GM21723 (cell line): ENCODE results near the gene GALNT4.

ENCODE experiments used
- ATAC-seq: cut with Tn5 transposase; IDR thresholded peaks from one replicate; pipeline ENCODE4 v1.9.1; 2021; ENCODE audit warnings: mild to moderate bottlenecking, moderate library complexity; ENCODE audit not compliant: unreplicated experiment

GALNT4 gene

DNA sequence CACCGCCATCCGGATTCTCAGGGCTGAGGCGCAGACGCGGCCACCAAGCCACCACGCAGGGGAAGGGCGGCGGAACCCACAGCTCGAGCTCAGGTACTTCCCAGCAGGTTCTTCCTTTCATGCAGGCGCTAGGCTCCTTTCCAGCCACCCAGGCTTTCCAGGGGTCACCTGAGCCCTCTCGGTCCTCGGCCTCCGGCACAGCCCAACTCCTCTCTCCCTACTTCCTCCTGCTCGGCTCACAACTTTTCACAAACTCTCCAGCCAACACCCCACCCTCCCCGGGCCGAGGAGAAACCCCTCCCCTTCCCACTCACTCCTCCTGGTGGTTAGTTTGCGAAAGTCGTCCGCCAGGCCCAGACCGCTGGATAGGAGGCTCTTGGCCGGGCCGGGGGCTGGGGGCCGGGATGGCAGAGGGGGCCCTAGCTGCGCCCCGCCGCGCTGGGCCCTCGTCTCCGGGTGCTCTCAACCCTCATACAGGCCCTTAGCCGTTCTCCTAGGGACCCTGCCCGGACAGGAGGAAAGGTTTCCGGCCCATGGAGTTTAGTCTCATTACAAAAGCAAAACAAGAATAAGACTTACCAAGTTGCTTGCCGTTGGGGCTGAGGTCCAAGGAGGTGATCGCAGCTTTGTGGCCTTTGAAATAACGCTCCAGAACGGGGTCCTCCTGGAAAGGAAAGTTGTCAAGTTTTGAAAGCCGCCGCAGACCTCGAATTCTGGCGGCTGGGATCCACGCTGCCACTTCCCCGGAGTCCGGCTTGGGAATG is at the start of gene GALNT4:
Gene GALNT4, minus strand, starts transcription at position 256 of the 764 bp plus-strand sequence. Its CDS starts 247 bp downstream, at position 9.
- peak; percentile 75 for ATAC-seq

DNA sequence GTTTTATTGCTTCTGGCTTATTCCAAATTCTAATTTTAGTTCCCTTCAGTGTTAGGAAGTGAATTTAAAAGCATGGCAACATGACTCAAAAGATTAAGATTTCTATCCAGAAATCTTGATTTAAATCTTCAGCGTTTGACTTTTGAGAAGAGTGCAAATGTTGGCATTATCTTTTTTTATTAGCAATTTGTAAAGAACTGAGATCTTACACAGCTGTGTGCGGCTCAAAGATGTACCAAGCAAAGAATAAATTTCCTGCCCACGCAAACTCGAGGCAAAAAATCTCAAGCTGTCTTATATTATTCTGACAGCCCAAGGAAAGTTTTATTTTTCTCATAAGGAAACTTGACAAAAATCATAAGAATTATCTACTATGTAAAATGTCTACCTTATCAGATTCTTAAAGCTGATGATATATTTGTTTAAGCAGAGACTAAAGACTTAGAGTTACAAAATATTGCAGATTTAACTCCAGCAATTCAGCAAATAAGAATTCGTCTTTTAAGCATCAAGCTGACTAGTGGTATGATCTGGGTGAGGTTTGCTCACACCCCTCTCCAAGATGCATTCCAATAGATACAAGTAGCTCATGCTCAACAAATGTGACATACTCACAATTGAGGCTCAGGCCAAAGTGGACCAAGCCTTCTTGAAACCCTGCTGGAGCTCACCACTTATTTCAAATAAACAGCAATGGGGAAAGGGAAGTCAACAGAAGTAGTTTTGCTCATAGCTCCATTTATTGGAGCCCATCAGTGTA is 48.6 kb upstream of the GALNT4 start:
- ATAC-seq = no peak

DNA sequence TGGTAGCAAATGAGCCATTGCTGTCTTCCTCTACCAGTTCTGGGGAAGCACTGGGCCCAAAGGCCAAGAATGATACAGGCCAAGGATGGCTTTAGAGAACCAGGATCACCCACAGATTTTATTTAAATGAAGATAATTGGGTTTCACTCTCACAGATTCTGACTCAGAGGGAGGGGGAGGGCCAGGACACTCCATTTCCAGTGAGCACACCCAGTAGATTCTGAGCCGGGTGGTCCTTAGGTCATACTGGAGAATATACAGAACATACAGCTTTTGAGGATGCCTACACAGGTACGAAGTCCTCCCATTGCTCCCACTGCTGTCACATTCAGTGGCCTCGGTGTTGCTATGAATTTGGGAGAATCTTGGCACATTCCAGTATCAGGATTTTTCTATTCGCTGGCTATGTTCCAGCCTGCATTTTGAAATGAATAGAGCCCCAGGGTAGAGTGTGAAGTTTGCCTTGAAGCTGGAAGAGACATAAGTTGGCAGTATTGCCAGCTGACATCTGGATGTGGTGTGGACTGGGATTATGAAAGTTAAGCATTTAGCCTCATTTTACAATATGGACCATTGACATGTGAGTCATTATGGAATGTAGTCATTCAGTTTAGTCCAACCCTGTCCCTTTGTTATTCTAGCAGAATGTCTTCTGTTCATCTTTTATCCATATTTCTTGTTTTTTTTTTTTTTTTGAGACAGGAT is 47.0 kb upstream of the GALNT4 start:
- no peak for ATAC-seq

DNA sequence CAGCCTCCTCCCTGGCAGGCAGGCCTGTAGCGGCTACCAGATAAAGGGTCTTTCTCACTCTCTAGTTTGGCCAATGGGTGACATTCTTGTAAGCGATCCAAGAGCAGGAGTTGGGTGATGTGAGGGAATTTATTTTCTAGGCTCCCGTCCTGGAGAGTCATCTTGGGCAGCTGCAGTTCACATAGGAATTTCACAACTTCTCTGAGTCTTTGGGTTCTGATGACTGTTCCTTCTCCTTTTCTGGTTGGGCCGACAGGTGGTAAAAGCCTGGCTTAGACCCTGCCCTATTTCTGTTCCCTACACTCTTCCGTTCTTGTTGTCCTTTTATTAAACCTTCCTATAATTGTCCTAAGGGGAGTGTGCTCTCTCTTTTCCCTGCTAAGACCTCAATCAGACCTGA is 43.9 kb upstream of the GALNT4 start:
- no peak for ATAC-seq

DNA sequence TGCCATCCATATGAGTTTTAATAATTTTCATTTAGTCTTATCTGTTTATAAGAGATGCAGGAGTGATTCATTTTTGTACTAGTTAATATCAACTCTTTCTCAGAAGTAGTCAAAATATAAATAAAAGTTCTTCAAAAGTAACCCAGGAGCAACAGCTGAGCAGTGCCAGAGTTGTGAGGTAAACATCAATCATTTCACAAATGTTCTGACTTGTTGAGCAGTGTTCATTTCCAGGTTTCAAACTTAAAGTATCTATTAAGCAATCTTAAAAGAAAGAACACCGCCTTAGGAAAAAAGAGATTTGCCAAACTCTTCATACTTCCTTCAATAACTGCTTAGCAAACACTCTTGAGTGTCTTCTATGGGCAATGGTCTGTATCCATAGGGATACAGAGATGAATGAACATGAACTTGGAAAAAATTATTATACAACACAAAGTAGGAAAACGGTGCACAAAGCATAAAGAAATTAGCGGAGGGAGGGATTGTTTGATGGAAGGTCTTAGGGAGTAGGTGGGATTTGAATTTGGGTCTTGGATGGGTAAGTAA is 43.2 kb upstream of the GALNT4 start:
- no peak for ATAC-seq

DNA sequence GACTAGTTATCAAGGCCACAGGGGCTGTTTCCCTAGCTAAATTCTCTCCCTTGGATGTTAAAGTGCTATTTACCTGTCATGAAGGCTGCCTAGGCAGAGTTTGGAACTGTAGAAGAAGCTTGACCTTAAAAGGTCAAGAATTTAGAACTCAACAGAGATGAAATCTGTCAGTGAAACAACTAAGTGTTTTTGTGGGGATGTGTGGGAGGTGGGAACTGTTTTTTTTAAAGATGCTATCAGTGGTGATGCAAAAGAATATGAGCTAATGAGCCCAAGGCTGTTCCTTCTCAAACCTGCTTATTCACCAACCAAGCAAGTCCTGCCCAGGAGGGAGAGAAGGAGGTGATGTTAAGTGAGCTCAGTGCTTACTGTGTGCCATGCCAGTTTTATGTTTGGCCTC is 42.0 kb upstream of the GALNT4 start:
- no peak for ATAC-seq

DNA sequence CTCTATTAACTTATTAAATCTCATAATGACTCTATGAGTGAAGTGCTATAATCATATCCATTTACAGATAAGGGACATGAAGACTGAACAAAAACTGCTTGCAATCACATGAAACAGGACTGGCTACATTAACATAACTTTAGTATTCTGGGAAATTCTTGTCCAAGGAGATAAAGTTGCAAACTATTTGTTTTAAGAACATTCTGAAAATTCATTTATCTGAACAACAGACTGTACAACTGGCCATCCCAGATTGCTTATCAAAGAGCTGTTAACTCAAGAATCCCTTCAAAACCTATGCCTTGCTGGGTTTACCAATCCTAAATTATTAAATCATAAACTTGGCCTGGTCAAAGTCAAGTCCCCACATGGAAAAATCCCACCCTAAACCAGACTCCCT is 40.4 kb upstream of the GALNT4 start:
- ATAC-seq = no peak

DNA sequence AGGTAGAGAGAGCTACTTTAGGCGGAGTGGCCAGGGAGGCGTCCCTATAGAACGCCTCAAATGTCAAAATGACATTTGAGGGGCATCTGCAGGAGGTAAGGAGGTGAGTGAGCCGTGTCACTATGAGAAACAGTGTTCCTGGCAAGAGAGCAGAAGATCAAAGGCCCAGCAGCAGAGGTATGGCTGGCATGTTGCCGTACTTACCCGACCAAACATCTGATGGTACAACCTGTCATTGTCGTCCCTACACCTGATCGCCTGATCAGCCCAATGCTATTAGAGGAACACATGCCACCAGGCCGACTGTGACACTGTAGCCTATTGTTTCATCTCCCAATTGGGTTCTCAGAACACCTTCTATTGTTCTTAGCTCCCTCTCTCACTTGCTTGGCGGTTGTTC is 35.2 kb upstream of the GALNT4 start:
- no peak for ATAC-seq

DNA sequence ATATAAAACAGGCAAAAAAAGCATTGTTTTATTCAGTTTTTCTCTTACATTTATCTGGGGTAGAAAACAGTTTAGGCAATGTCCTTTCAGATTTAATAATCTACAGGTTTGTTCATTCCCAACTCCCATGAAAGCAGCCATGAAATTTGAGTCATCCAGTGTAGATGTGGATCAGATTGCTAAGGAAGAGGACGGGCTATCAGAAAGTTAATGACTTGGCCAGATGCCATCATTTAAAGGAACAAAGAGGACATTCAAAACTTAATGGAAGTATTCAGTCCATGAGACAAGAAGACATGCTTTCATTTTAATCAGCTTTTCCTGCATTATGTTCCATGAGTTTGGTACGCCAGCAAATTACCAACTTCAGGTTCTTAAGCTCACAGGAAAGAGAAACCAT is 32.4 kb upstream of the GALNT4 start:
- ATAC-seq = no peak

DNA sequence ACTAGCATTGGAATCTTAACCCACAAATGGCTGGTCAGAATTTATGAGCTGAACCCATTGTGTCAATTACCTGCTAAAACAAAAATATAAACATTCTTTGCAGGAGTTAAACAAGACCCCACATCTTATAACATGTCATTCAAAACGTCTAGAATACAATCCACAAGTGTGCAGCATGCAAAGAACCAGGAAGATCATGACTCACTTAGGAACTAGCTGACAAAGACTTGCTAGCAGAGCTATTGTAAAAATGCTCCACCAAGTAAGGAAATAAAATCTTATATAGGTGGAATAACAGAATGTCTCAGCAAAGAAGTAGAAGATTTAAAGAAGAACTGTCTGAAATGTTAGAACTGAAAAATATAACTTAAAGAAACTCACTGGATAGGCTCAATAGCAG is 27.8 kb upstream of the GALNT4 start:
- ATAC-seq = no peak

DNA sequence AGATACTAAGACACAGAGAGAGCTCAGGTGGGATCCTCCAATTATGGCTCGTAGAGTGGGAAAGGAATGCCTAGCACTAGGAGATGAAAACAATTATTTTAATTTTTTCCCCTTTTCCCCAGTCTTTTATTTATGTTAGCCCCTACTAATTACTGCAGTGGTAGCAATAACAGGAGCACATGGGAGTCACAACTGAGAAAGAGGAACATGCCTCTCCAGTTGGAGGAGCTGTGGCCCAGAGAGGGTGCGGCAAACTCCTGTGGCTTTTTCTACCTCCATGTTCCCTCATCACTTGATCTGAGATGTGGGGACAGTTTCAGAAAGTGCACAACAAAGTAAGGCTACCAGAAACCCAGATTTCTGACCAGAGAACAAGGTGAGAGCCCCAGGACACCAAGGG is 27.2 kb upstream of the GALNT4 start:
- ATAC-seq = no peak

DNA sequence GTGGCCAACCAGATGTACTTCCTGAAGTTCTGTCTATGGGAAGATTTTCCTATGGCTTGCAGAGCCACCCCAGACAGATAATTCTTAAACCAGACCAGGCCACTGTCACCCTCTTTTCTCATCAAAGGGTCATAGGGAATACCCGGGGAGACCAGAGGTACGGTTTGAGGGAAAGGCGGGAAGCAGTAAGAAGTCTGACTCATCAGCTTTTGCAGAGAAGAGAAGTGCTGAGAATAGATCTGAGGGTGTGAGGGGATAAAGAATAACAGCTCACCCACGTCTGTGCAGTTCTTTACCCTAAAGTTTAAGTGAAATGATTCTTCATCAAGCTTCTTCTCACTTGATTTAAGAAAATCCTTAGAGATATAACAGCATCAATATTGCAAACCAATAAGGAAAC is 22.5 kb upstream of the GALNT4 start:
- ATAC-seq = no peak

DNA sequence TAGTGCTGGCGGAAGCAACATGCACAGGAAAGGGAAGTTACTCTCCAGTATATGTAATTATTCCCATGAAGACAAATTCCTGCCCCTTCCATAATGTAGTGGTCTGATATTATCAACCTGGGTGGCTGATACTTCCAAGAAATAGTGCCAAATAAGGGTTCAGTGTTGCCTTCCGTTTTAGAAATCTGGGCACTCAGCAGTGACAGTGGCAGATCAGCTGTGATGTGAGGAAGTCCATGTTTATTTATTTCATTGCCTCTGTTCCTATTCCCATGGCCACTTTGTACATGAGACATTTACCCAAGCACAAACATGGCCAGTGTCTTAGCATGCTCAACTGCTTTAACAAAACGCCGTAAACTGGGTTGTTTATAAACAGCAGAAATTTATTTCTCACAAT is 21.6 kb upstream of the GALNT4 start:
- ATAC-seq = no peak

DNA sequence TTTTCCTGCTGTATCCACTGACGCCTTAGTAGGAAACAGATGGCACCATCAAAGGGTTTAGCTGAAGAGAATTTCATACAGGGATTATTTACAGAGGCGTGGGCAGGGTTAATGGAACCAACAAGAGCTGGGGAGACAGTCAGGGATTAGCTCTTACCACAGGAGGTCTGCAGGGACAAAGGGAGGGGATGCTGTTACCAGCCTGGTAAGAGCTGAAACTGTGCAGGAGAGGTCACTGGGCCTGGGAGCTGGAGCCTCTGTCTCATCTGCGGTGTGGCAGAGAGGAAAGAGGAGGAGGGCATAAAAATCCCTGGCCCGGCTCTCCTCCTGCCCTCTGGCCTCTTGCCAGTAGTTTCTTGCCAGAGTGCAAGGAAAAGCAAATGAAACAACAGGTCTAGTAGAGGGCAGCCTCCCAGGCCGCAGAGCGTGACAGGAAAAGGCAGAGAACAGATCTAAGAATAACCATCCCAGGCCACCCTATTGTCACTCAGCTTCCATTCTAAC is 20.1 kb upstream of the GALNT4 start:
- ATAC-seq = no peak

DNA sequence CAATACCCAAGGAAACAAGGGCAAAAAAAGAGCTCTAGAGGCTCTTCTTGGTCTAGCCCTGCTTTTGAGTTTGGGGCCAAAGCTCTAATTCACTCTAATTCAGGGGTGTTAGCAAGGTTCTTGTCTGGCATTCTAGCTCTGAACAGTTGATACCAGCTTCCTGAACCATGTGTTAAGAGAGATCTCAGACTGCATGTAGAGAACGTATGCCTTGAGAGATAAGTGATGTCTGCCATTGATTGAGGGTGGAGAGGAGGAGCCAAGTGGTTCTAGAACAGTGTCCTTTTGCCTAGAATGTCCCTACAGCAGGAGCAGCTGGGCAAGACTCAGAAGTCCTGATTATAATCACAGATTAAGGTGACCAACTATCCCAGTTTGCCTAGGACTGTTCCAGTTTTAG is 19.4 kb upstream of the GALNT4 start:
- ATAC-seq = no peak

DNA sequence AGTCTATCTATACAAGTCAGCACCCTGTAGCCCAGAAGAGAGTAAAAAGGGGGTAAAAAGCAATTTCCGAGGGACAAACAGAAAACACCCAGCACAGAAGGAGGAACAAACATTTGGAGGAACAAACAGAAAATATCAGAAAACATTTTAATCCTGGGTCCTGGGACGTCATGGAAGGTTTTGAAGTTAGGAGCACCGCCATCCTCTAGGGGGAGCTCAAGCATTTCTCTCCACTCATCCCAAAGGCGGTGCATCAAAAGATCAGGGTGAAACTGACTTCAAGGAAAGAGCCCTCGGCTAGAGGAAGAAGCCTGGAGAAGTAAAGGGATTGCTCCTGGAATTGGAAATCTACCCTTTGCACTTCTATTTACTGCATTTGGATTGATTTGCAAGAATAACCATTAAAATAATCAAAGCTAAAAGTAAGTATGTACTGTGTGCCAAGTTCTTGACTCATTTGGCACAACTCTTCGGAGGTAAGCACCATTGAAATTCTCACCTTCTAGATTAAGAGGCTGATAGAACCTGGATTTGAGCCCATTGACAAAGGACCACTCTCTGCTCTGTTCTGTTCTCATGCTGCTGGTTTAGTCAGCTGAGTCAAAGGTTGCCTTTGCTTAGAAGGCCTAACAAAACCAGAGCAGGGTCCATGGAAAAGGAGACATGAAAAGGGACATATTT is 18.5 kb upstream of the GALNT4 start:
- ATAC-seq = peak; percentile 86

DNA sequence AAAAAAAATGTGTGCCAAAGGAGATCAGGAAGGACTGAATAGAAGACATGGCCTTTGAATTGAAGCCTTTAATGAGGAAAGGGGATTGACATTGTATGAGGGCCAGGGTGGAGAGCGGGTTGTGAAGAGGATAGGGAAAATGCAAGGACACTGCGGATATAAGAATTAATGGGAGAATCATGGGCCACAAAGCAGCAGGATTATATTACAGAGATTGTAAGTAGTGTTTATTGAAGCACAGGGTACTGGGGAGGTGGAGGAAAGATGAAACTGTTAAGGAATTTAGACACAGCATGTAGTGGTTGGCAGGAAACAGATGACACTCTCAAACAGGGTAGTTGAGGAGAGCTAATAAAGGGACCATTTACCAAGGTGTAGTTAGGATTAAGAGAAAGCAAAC is 17.6 kb upstream of the GALNT4 start:
- no peak for ATAC-seq

DNA sequence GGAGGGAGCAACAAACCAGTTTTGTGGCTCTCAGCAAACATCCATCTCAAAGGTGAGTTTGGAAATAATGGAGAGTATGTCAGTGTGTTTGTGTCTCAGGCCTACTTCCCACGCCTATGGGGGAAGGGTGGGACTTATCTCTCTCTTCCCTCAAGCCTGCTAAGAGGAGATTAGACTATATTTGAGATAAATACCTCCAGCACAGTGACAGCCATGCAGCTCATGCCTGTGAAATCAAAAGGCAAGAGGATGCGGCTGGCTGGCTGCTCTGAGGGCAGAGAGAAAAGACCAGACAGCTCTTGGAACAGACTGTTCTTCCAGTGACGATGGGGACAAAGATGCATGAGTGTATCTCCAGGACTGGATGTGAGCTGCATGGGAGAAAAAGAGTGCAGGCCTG is 16.0 kb upstream of the GALNT4 start:
- no peak for ATAC-seq

DNA sequence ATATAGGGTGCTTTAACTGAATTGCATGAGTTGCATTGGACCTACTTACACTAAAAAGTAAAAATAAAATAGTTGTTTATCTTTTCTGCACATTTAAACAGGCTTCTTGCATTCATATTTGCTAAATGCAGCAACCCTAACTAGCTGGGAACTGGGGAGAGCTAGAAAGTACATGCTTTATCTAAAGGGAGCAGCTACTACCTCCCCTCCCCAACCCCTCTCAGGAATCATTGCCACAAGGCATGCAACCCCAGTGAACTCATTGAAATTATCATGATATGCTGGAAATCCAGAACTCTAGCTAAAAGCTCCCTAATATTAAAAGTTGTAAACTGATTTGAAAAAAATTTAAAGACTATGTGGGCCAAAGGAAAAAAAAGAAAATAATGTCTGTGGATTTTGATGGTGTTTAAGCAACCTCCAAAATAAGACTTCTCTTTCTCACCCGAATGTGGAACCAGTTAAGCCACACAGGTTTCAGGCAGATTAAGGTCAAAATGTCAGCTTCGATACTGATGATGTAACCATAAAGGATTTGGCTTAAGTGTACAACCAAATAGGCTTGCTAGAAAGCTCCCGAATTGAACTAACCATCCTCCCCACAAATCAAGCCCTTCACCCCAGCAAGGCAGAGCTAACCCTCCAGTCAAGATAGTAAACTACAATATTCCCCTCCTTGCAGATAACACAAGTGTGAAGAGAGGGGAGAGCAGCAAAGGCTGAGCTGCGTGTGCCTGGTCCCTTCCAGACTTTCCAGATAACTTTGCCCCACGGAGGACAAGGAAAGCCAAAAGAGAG is 15.0 kb upstream of the GALNT4 start:
- ATAC-seq = no peak

DNA sequence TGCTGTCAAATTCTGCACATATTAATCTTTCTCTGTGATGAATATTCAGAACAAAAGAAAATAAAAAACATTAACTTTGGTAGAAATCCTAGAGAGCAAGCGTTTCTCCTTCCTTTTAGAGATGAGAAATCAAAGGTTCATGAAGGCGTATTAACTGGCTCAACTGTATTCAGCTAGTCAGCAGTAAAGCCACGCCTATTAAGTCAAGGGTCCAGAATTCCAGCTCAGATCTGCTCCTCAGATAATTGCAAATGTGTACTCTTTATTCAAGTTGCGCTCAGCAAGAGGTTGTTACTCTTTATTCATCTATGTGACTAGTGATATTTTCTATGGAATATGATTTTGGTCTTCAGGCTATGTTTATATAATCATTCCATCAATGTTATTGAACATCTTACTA is 14.3 kb upstream of the GALNT4 start:
- no peak for ATAC-seq
